H9 (cell line): ENCODE data around the gene DNHD1. TPM values are rescaled to one million over a fixed set of nuclear protein-coding genes. Genes with fewer than 3 reads are reported as not detected.

Experiments
- DNase-seq: peaks from one replicate; pipeline ENCODE4 v3.0.0-alpha.2; 2017
- H2AFZ ChIP-seq: one replicate; pipeline ENCODE4 v1.6.1; 2013; ENCODE audit warnings: mild to moderate bottlenecking, low read length, control low read depth, moderate library complexity
- H2AK5ac ChIP-seq: 2 replicates; pipeline ENCODE4 v1.6.1; 2013; ENCODE audit warnings: low read length, control low read depth, mixed read lengths; ENCODE audit not compliant: insufficient read length
- H2BK120ac ChIP-seq: one replicate; pipeline ENCODE4 v1.6.1; 2013; ENCODE audit warnings: low read depth, mild to moderate bottlenecking, low read length, control low read depth, inconsistent platforms; ENCODE audit not compliant: poor library complexity, severe bottlenecking
- H2BK12ac ChIP-seq: 2 replicates; pipeline ENCODE4 v1.6.1; 2013; ENCODE audit warnings: low read length, control low read depth, mixed read lengths, low read depth; ENCODE audit not compliant: insufficient read length
- H2BK15ac ChIP-seq: 2 replicates; pipeline ENCODE4 v1.6.1; 2013; ENCODE audit warnings: low read depth, low read length, control low read depth
- H2BK20ac ChIP-seq: one replicate; pipeline ENCODE4 v1.6.1; 2013; ENCODE audit warnings: low read depth, mild to moderate bottlenecking, low read length, control low read depth, inconsistent platforms; ENCODE audit not compliant: poor library complexity, severe bottlenecking
- H2BK5ac ChIP-seq: 2 replicates; pipeline ENCODE4 v1.6.1; 2013; ENCODE audit warnings: low read length, control low read depth, mixed read lengths; ENCODE audit not compliant: insufficient read length
- H3K14ac ChIP-seq: 2 replicates; pipeline ENCODE4 v1.6.1; 2013; ENCODE audit warnings: low read length, control low read depth; ENCODE audit not compliant: insufficient read depth
- H3K18ac ChIP-seq: 2 replicates; pipeline ENCODE4 v1.6.1; 2013; ENCODE audit warnings: low read depth, mild to moderate bottlenecking, mixed read lengths, low read length, control low read depth; ENCODE audit not compliant: insufficient read length
- H3K23ac ChIP-seq: 2 replicates; pipeline ENCODE4 v1.6.1; 2013; ENCODE audit warnings: low read length, control low read depth, mixed read lengths, low read depth; ENCODE audit not compliant: insufficient read length
- H3K23me2 ChIP-seq: 2 replicates; pipeline ENCODE4 v1.6.1; 2013; ENCODE audit warnings: low read depth, mild to moderate bottlenecking, mixed read lengths, low read length, control low read depth; ENCODE audit not compliant: insufficient read length, poor library complexity, severe bottlenecking
- H3K27ac ChIP-seq: 2 replicates; pipeline ENCODE4 v1.5.1; 2013; ENCODE audit warnings: low read length, control low read depth, mixed read lengths, low read depth; ENCODE audit not compliant: insufficient read length
- H3K27me3 ChIP-seq: 2 replicates; pipeline ENCODE4 v1.6.1; 2013; ENCODE audit warnings: low read length, control low read depth, inconsistent platforms; ENCODE audit not compliant: insufficient read depth
- H3K4ac ChIP-seq: 2 replicates; pipeline ENCODE4 v1.6.1; 2013; ENCODE audit warnings: low read depth, mild to moderate bottlenecking, control low read depth, inconsistent platforms, low read length, moderate library complexity
- H3K4me1 ChIP-seq: 2 replicates; pipeline ENCODE4 v1.6.1; 2013; ENCODE audit warnings: low read length, control low read depth, inconsistent platforms; ENCODE audit not compliant: insufficient read depth
- H3K4me2 ChIP-seq: 2 replicates; pipeline ENCODE4 v1.6.1; 2013; ENCODE audit warnings: low read length, control low read depth, mixed read lengths; ENCODE audit not compliant: insufficient read length, insufficient read depth
- H3K56ac ChIP-seq: 2 replicates; pipeline ENCODE4 v1.6.1; 2013; ENCODE audit warnings: low read depth, mild to moderate bottlenecking, mixed read lengths, low read length, control low read depth; ENCODE audit not compliant: insufficient read length
- H3K79me1 ChIP-seq: 2 replicates; pipeline ENCODE4 v1.6.1; 2013; ENCODE audit warnings: low read depth, mild to moderate bottlenecking, moderate library complexity, low read length, control low read depth, inconsistent platforms; ENCODE audit not compliant: insufficient read depth, poor library complexity, severe bottlenecking
- H3K79me2 ChIP-seq: 2 replicates; pipeline ENCODE4 v1.6.1; 2013; ENCODE audit warnings: low read length, control low read depth, inconsistent platforms; ENCODE audit not compliant: insufficient read depth
- H3K9ac ChIP-seq: 2 replicates; pipeline ENCODE4 v1.6.1; 2013; ENCODE audit warnings: low read length, control low read depth, mixed read lengths; ENCODE audit not compliant: insufficient read length; ENCODE audit errors: extremely low read depth
- H3K9me3 ChIP-seq: one replicate; pipeline ENCODE4 v1.6.1; 2013; ENCODE audit warnings: low read depth, low read length, inconsistent platforms; ENCODE audit not compliant: control insufficient read depth
- H3T11ph ChIP-seq: one replicate; pipeline ENCODE4 v1.6.1; 2013; ENCODE audit warnings: mild to moderate bottlenecking, low read length, control low read depth, inconsistent platforms
- H4K20me1 ChIP-seq: one replicate; pipeline ENCODE4 v1.6.1; 2013; ENCODE audit not compliant: control insufficient read depth, insufficient read length, insufficient read depth
- H4K5ac ChIP-seq: 2 replicates; pipeline ENCODE4 v1.6.1; 2013; ENCODE audit warnings: low read depth, mild to moderate bottlenecking, mixed read lengths, low read length, control low read depth; ENCODE audit not compliant: insufficient read length
- H4K8ac ChIP-seq: replicated peaks from 2 replicates; pipeline ENCODE4 v1.6.1; 2013; ENCODE audit warnings: low read length, control low read depth, mixed read lengths, low read depth; ENCODE audit not compliant: insufficient read length
- H4K91ac ChIP-seq: 2 replicates; pipeline ENCODE4 v1.6.1; 2013; ENCODE audit warnings: low read depth, mild to moderate bottlenecking, moderate library complexity, mixed read lengths, low read length, control low read depth; ENCODE audit not compliant: insufficient read length
- H3K27ac Mint-ChIP-seq, 3 experiments: 2 replicates in 2 of 3; 3 replicates in 1 of 3; pipeline ENCODE4 v1.8.0; 2020 to 2021; ENCODE audit warnings: mixed read lengths in 3 of 3, mild to moderate bottlenecking in 1 of 3, moderate library complexity in 1 of 3
- H3K27me3 Mint-ChIP-seq: 2 replicates; pipeline ENCODE4 v1.8.0; 2021; ENCODE audit warnings: low read depth, mild to moderate bottlenecking, moderate library complexity, mixed read lengths
- H3K36me3 Mint-ChIP-seq, 3 experiments: 2 replicates in 2 of 3; 3 replicates in 1 of 3; pipeline ENCODE4 v1.8.0; 2020 to 2021; ENCODE audit warnings: low read depth in 3 of 3, mixed read lengths in 3 of 3; ENCODE audit not compliant: insufficient read depth in 1 of 3
- H3K4me1 Mint-ChIP-seq, 2 experiments: 2 replicates each; pipeline ENCODE4 v1.8.0; 2020; ENCODE audit warnings: mixed read lengths in 2 of 2
- H3K4me3 Mint-ChIP-seq, 2 experiments: 2 replicates in 1 of 2; 3 replicates in 1 of 2; pipeline ENCODE4 v1.8.0; 2020 to 2021; ENCODE audit warnings: mild to moderate bottlenecking in 2 of 2, mixed read lengths in 2 of 2, moderate library complexity in 1 of 2
- H3K9me3 Mint-ChIP-seq, 2 experiments: 2 replicates in 1 of 2; 3 replicates in 1 of 2; pipeline ENCODE4 v1.8.0; 2020; ENCODE audit warnings: mild to moderate bottlenecking in 2 of 2, mixed read lengths in 2 of 2, moderate library complexity in 1 of 2
- CTCF ChIP-seq: fragments of 200-600 bp; sonication (generic); conservative IDR thresholded peaks from 3 replicates; pipeline ENCODE4 v1.8.0; 2021; ENCODE audit warnings: antibody characterized with exemption, mild to moderate bottlenecking
- WGBS: extraction: QIAGEN DNeasy Blood & Tissue Kit; methylation state at CpG from one replicate; pipeline ENCODE4 v1.1.7; 2013; ENCODE audit warnings: missing lambda C conversion rate, low lambda C conversion rate, mixed read lengths; ENCODE audit not compliant: insufficient read length; ENCODE audit errors: extremely low coverage; 5-methylcytosine and 5-hydroxymethylcytosine counted together
- total RNA-seq: library from RNA; stranded (reverse); gene quantifications from 2 replicates; pipeline ENCODE4 v1.2.1, GENCODE V29; 2021

DNHD1 gene
- total RNA-seq, 1 experiment from 2014 or later, result 3.5 TPM

GRCh38 chr11:6523253-6523652 lies 26.2 kb downstream of the DNHD1 start:
- no peak overlapping the region for H3K18ac ChIP-seq
- no peak overlapping the region for H3K14ac ChIP-seq
- H3K4ac ChIP-seq, result no peak overlapping the region
- H4K5ac ChIP-seq, result no peak overlapping the region
- H2BK5ac ChIP-seq, result no peak overlapping the region
- no peak overlapping the region for H4K8ac ChIP-seq
- H2BK120ac ChIP-seq, result no peak overlapping the region
- no peak overlapping the region for H3K4me2 ChIP-seq
- H3K4me1 Mint-ChIP-seq, result no peaks in the 10 kb centered on the region
- no peak overlapping the region for H3K27ac ChIP-seq
- H2BK20ac ChIP-seq, result no peak overlapping the region
- H4K20me1 ChIP-seq, result no peaks in the 10 kb centered on the region
- H2BK12ac ChIP-seq, result no peak overlapping the region
- peaks cover 2 to 10% (median 5%) of the 10 kb centered on the region in 3 experiments; a peak in 3 of 7 replicates for H3K36me3 Mint-ChIP-seq
- H3K9ac ChIP-seq, result no peak overlapping the region
- no peaks in the 10 kb centered on the region for H3K9me3 ChIP-seq
- H3K79me2 ChIP-seq, result no peaks in the 10 kb centered on the region
- TF ChIP-seq CTCF, result no peak
- H2AK5ac ChIP-seq, result no peak overlapping the region
- H3K4me1 ChIP-seq, result no peaks in the 10 kb centered on the region
- no peak overlapping the region for H2BK15ac ChIP-seq
- no peaks in the 10 kb centered on the region for H3K79me1 ChIP-seq
- no peak overlapping the region for H2AFZ ChIP-seq
- H3K4me3 Mint-ChIP-seq, result no peak overlapping the region
- H3K27me3 ChIP-seq, result no peaks in the 10 kb centered on the region
- no CpG with 5 or more reads among the region's 1 CpG for WGBS
- H4K91ac ChIP-seq, result no peak overlapping the region
- no peak overlapping the region for H3K27ac Mint-ChIP-seq
- no peak overlapping the region for H3K56ac ChIP-seq
- H3K9me3 Mint-ChIP-seq, result no peaks in the 10 kb centered on the region
- H3T11ph ChIP-seq, result no peak overlapping the region
- H3K23me2 ChIP-seq, result no peaks in the 10 kb centered on the region
- H3K27me3 Mint-ChIP-seq, result no peaks in the 10 kb centered on the region
- no peak overlapping the region for H3K23ac ChIP-seq
- DNase-seq, result no peak
